ENCODE measurements around the gene GNAL.

The GNAL gene

DNA sequence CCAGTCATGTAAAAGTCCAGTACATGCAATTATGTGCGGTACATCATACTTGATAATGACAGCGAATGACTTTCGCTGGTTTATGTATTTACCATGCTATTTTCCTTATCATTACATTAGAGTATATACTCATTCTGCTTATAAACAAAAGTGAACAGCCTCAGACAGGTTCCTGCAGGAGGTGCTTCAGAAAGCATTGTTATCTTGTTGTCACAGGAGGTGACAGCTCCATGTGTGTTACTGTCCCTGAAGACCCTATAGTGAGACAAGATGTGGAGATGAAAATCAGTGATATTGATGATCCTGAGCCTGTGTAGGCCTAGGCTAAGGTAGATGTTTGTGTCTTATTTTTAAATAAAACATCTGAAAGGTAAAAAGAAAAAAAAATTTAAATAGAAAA is 234.4 kb downstream of the GNAL start:
- no peak for DNase-seq

DNA sequence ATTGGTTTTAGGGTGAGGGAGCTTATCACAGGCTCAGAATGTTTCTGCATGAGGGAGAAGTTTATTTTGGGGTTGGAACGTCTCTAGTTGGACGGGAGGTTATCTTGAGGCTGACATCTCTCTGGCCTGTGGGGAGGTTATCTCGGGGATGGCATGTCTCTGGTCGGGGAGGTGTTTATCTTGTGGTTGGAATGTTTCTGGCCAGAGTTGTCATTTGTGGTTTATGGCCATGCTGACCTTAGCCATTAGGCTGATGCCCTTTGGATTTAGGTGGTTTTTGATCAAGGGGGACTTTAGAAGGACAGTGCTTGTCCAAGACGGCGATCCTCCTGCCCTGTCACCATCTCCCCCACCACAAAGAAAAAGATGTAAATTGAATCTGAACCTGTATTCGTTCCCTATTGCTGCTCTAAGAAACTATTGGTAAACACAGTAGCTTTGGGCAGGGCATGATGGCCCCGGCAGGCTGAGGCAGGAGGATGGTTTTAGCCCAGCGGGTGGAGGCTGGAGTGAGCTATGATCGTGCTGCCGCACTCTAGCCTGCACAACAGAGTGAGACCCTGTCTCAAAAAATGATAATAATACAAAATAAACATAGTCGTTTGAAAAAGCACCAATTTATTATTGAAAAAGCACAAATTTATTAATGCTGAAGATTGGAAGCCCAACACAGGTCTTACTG is 236.9 kb downstream of the GNAL start:
- no peak for DNase-seq

DNA sequence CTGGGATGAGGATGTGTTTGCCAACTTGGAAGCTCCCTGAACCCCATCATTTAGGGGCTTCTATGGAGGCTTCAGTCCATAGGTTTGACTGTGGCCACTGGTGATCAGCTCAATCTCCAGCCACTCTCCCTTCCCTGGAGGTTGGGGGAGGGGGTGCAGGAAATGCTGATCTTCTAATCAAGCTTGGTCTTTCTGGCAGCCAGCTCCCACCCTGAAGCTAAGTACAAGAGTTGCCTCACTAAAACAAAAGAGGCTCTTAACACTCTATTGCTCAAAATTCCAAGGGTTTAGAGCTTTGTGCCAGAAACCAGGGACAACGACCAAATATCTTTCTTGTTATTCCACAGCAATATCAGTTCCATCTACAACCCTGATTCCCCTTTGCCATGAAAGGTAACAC is 238.4 kb downstream of the GNAL start:
- no peak for DNase-seq

DNA sequence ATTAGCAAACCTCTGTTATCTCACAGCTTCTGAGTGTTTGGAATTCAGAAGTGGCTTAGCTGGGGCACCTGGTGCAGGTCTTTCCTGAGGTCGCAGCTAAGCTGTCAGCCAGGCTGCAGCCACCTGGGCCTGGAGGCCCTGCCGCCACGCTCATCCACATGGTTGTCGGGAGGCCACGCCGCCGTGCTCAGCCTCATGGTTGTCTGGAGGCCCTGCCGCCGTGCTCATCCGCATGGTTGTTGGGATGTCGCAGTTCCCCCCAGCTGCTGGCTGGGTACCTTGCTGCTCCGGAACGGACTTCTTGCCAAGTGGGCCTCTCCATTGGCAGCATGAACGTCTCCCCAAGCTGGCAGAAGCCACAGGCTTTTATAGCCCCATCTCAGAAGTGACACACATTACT is 243.3 kb downstream of the GNAL start:
- DNase-seq = no peak
